Activated CD4-positive, alpha-beta T cell treated with anti-CD3 and anti-CD28 coated beads, Interleukin-2, amount 50 U/mL, for 24 hours (primary cell): Measurements from ENCODE around the gene CLSTN2.

Experiments
- DNase-seq, 2 donors: peaks; one replicate each; pipeline ENCODE4 v3.0.0-alpha.2; 2020; ENCODE audit warnings: low read depth in 1 of 2, low spot score in 1 of 2

Gene CLSTN2

GRCh38 chr3:140334132-140334929, 399.3 kb downstream of the CLSTN2 start:
- no peak for DNase-seq

GRCh38 chr3:140336465-140336864, 401.5 kb downstream of the CLSTN2 start:
- DNase-seq: no peak

GRCh38 chr3:140338916-140339315, 403.9 kb downstream of the CLSTN2 start:
- DNase-seq: no peak

GRCh38 chr3:140341203-140341602, 406.2 kb downstream of the CLSTN2 start:
- no peak for DNase-seq

- no peak for DNase-seq
These were observed 406.9 kb downstream of the CLSTN2 start for GRCh38 chr3:140341817-140342403.

GRCh38 chr3:140342668-140343067, 407.7 kb downstream of the CLSTN2 start:
- no peak for DNase-seq

GRCh38 chr3:140343211-140344081, 408.5 kb downstream of the CLSTN2 start:
- DNase-seq: no peak

- DNase-seq: no peak
These were observed 409.1 kb downstream of the CLSTN2 start for GRCh38 chr3:140344082-140344454.

GRCh38 chr3:140344601-140345205, 409.7 kb downstream of the CLSTN2 start:
- no peak for DNase-seq

- DNase-seq: no peak
These were observed 412.2 kb downstream of the CLSTN2 start for GRCh38 chr3:140347151-140347550.

- no peak for DNase-seq
These were observed 415.0 kb downstream of the CLSTN2 start for GRCh38 chr3:140349938-140350337.

- no peak for DNase-seq
These were observed 416.5 kb downstream of the CLSTN2 start for GRCh38 chr3:140351466-140351865.

GRCh38 chr3:140355481-140355880, 420.5 kb downstream of the CLSTN2 start:
- DNase-seq: no peak

- DNase-seq: no peak
These were observed 423.7 kb downstream of the CLSTN2 start for GRCh38 chr3:140358686-140359085.

- DNase-seq: no peak
These were observed 424.4 kb downstream of the CLSTN2 start for GRCh38 chr3:140359233-140359995.

- DNase-seq: no peak
These were observed 425.3 kb downstream of the CLSTN2 start for GRCh38 chr3:140360332-140360731.

- no peak for DNase-seq
These were observed 428.8 kb downstream of the CLSTN2 start for GRCh38 chr3:140363801-140364200.

- no peak for DNase-seq
These were observed 431.1 kb downstream of the CLSTN2 start for GRCh38 chr3:140365872-140366697.

- DNase-seq: no peak
These were observed 433.3 kb downstream of the CLSTN2 start for GRCh38 chr3:140368223-140368811.
